ENCODE data around the gene HFM1. TPM values are rescaled to one million over a fixed set of nuclear protein-coding genes. Genes with fewer than 3 reads are reported as not detected.

HFM1 gene
- total and polyA plus RNA-seq, 9 of the 15 experiments (the other 6 are each of a cell fraction or from before 2014, with no cell fraction given): 1.5 to 6.4 (median 3.7) TPM

- TF ChIP-seq CTCF (IDR thresholded peaks at IDR 0.05 in 2 of 3, conservative IDR thresholded peaks at IDR 0.05 in 1 of 3; ENCODE audit: insufficient read depth in 2 of 3, low read depth in 1 of 3, low read length in 3 of 3) (peak; percentile 70 to 88 (median 79)), SMC3 (conservative IDR thresholded peaks at IDR 0.05; ENCODE audit: insufficient read depth, low read depth, low read length) (peak; percentile 72; the same call in 1 of the 2 replicates), ZNF12 (CRISPR knock-in tag; IDR thresholded peaks at IDR 0.05) (no peak), ID3 (CRISPR knock-in tag; IDR thresholded peaks at IDR 0.05) (no peak), ID3 (tag; IDR thresholded peaks at IDR 0.05) (no peak), C11orf30 (IDR thresholded peaks at IDR 0.05; ENCODE audit: low read depth) (peak; percentile 76), NFE2L1 (tag; IDR thresholded peaks at IDR 0.05; ENCODE audit: borderline replicate concordance, low read depth) (peak; percentile 97), MNT (conservative IDR thresholded peaks at IDR 0.05) (0 out of 4 replicates have a peak, but pooled peaks of 1 of the 2 experiments have one; percentile 16), ZZZ3 (IDR thresholded peaks at IDR 0.05) (no peak), CREM (IDR thresholded peaks at IDR 0.05; ENCODE audit: low read depth) (no peak), MAFG (tag; conservative IDR thresholded peaks at IDR 0.05) (peak; percentile 98), ZNF316 (IDR thresholded peaks at IDR 0.05) (peak; percentile 92), NR4A1 (CRISPR knock-in tag; IDR thresholded peaks at IDR 0.05) (no peak), NR4A1 (tag; IDR thresholded peaks at IDR 0.05) (no peak), REST (IDR thresholded peaks at IDR 0.05; ENCODE audit: borderline replicate concordance) (peak; percentile 80; the same call in 1 of the 2 replicates), REST (CRISPR knock-in tag; IDR thresholded peaks at IDR 0.05; ENCODE audit: low read depth) (no peak)
Observed at GRCh38 chr1:91282695-91283420, 121.8 kb downstream of the HFM1 start (continued).

Data from K562 (cell line).